Osteoblast (primary cell): Measurements from ENCODE around the gene MMP19. TPM values are rescaled to one million over a fixed set of nuclear protein-coding genes. Genes with fewer than 3 reads are reported as not detected.

Experiments used
- DNase-seq: peaks from one replicate; pipeline ENCODE4 v3.0.0; 2011; ENCODE audit warnings: low spot score, mixed read lengths; ENCODE audit not compliant: insufficient read length; ENCODE audit errors: missing footprints
- H2AFZ ChIP-seq: 2 replicates; pipeline ENCODE4 v1.6.0; 2011; ENCODE audit warnings: mild to moderate bottlenecking, low read length
- H3K27ac ChIP-seq: 2 replicates; pipeline ENCODE4 v1.5.1; 2011; ENCODE audit warnings: mild to moderate bottlenecking, low read depth, low read length, moderate library complexity
- H3K27me3 ChIP-seq: 2 replicates; pipeline ENCODE4 v1.6.0; 2012; ENCODE audit warnings: mild to moderate bottlenecking, control low read depth, inconsistent platforms, low read length, moderate library complexity; ENCODE audit not compliant: insufficient read depth
- H3K36me3 ChIP-seq: 2 replicates; pipeline ENCODE4 v1.5.1; 2011; ENCODE audit warnings: mild to moderate bottlenecking, low read length, control low read depth, moderate library complexity; ENCODE audit not compliant: insufficient read depth
- H3K4me1 ChIP-seq: 2 replicates; pipeline ENCODE4 v1.5.1; 2011; ENCODE audit warnings: mild to moderate bottlenecking, low read length, control low read depth, moderate library complexity; ENCODE audit not compliant: insufficient read depth
- H3K4me2 ChIP-seq: 2 replicates; pipeline ENCODE4 v1.6.0; 2011; ENCODE audit warnings: mild to moderate bottlenecking, low read length; ENCODE audit not compliant: insufficient read depth
- H3K4me3 ChIP-seq: fragments of 200-600 bp; sonication (generic); 3 replicates; pipeline ENCODE4 v1.5.1; 2012; ENCODE audit warnings: mild to moderate bottlenecking, low read length, inconsistent platforms; ENCODE audit not compliant: insufficient read depth
- H3K79me2 ChIP-seq: 2 replicates; pipeline ENCODE4 v1.6.0; 2012; ENCODE audit warnings: mild to moderate bottlenecking, low read length, control low read depth, inconsistent platforms; ENCODE audit not compliant: insufficient read depth
- H3K9me3 ChIP-seq: 2 replicates; pipeline ENCODE4 v1.5.1; 2011; ENCODE audit warnings: low read depth, low read length, control low read depth
- H4K20me1 ChIP-seq: 2 replicates; pipeline ENCODE4 v1.6.0; 2012; ENCODE audit warnings: mild to moderate bottlenecking, low read length, control low read depth; ENCODE audit not compliant: insufficient read depth
- CTCF ChIP-seq: IDR thresholded peaks from 2 replicates; pipeline ENCODE4 v1.5.1; 2011; ENCODE audit warnings: mild to moderate bottlenecking, low read depth, low read length, moderate library complexity; ENCODE audit errors: extremely low read depth
- total RNA-seq: library from RNA; depleted of rRNA; stranded (reverse); fragments of >200 nt; gene quantifications from 2 replicates; pipeline ENCODE4 v1.2.3, GENCODE V29; 2012

The MMP19 gene
- total RNA-seq, 1 donor: 13.0 TPM

GRCh38 chr12:55850893-55851292, 8.2 kb upstream of the MMP19 start:
- Histone ChIP-seq H3K27me3 (no peaks in the 10 kb centered on the region), H2AFZ (peak overlapping the region; percentile 33), H4K20me1 (no peaks in the 10 kb centered on the region), H3K4me3 (no peak overlapping the region), H3K36me3 (no peaks in the 10 kb centered on the region), H3K79me2 (no peaks in the 10 kb centered on the region), H3K4me2 (no peak overlapping the region), H3K9me3 (no peaks in the 10 kb centered on the region), H3K4me1 (peaks cover 43% of the 10 kb centered on the region), H3K27ac (no peak overlapping the region)
- no peak for DNase-seq
- no peak for TF ChIP-seq CTCF

- peak overlapping the region; percentile 33 for H2AFZ ChIP-seq
Observed at GRCh38 chr12:55850401-55850800, 7.7 kb upstream of the MMP19 start.

GRCh38 chr12:55849616-55850343, 7.0 kb upstream of the MMP19 start:
- H3K4me3 ChIP-seq: no peak overlapping the region
- peak overlapping the region; percentile 33 for H2AFZ ChIP-seq
- TF ChIP-seq CTCF: no peak
- H3K4me2 ChIP-seq: peak overlapping the region; percentile 15
- DNase-seq: no peak
- H3K27me3 ChIP-seq: no peaks in the 10 kb centered on the region
- H3K79me2 ChIP-seq: no peaks in the 10 kb centered on the region
- H3K4me1 ChIP-seq: peaks cover 50% of the 10 kb centered on the region
- H3K9me3 ChIP-seq: no peaks in the 10 kb centered on the region
- H3K27ac ChIP-seq: peak overlapping the region; percentile 99
- H4K20me1 ChIP-seq: no peaks in the 10 kb centered on the region
- H3K36me3 ChIP-seq: no peaks in the 10 kb centered on the region

More at GRCh38 chr12:55850401-55850800, 7.7 kb upstream of the MMP19 start:
- Histone ChIP-seq H3K79me2 (no peaks in the 10 kb centered on the region), H3K4me1 (peaks cover 46% of the 10 kb centered on the region), H3K27ac (peak overlapping the region; percentile 99), H4K20me1 (no peaks in the 10 kb centered on the region), H3K9me3 (no peaks in the 10 kb centered on the region), H3K4me2 (no peak overlapping the region), H3K27me3 (no peaks in the 10 kb centered on the region), H3K36me3 (no peaks in the 10 kb centered on the region), H3K4me3 (no peak overlapping the region)
- no peak for DNase-seq
- TF ChIP-seq CTCF: no peak

GRCh38 chr12:55847603-55848291, 5.0 kb upstream of the MMP19 start:
- Histone ChIP-seq H2AFZ (peak overlapping the region; percentile 11), H3K4me2 (peak overlapping the region; percentile 70)
- TF ChIP-seq CTCF: no peak

More at GRCh38 chr12:55847603-55848291, 5.0 kb upstream of the MMP19 start:
- peak overlapping the region; percentile 34 for H3K4me3 ChIP-seq
- no peaks in the 10 kb centered on the region for H4K20me1 ChIP-seq
- no peaks in the 10 kb centered on the region for H3K36me3 ChIP-seq
- peak overlapping the region; percentile 99 for H3K27ac ChIP-seq
- H3K4me1 ChIP-seq: peaks cover 57% of the 10 kb centered on the region
- DNase-seq: peak; percentile 90
- no peaks in the 10 kb centered on the region for H3K79me2 ChIP-seq
- no peaks in the 10 kb centered on the region for H3K9me3 ChIP-seq
- no peaks in the 10 kb centered on the region for H3K27me3 ChIP-seq
